Type B pancreatic cell (in vitro differentiated cells): ENCODE measurements around the gene TAF12. TPM values are rescaled to one million over a fixed set of nuclear protein-coding genes. Genes with fewer than 3 reads are reported as not detected.
A peak's percentile ranks its signal among the peaks of the same experiment; 100 is the strongest.
"Not testable (repeated sequence)": the region's sequence is repeated elsewhere in the genome, so short reads cannot be mapped to it uniquely, and the experiment has no call there.

ENCODE experiments used
- DNase-seq: peaks from one replicate; pipeline ENCODE4 v3.0.0; 2021; ENCODE audit warnings: mixed read lengths; ENCODE audit not compliant: unreplicated experiment; ENCODE audit errors: extremely low spot score
- H3K27ac Mint-ChIP-seq: 2 replicates; pipeline ENCODE4 v1.8.0; 2021; ENCODE audit warnings: mild to moderate bottlenecking, mixed read lengths
- H3K27me3 Mint-ChIP-seq: 2 replicates; pipeline ENCODE4 v1.8.0; 2021; ENCODE audit warnings: mixed read lengths
- H3K36me3 Mint-ChIP-seq: 2 replicates; pipeline ENCODE4 v1.8.0; 2021; ENCODE audit warnings: mixed read lengths
- H3K4me1 Mint-ChIP-seq: one replicate; pipeline ENCODE4 v1.8.0; 2021; ENCODE audit warnings: mixed read lengths; ENCODE audit not compliant: unreplicated experiment
- H3K4me3 Mint-ChIP-seq: 2 replicates; pipeline ENCODE4 v1.8.0; 2021; ENCODE audit warnings: mild to moderate bottlenecking, mixed read lengths
- H3K9me3 Mint-ChIP-seq: 2 replicates; pipeline ENCODE4 v1.8.0; 2021; ENCODE audit warnings: mixed read lengths
- total RNA-seq: library from RNA; stranded (reverse); gene quantifications from 2 replicates; pipeline ENCODE4 v1.2.1, GENCODE V29; 2021; ENCODE audit warnings: low replicate concordance
- TF ChIP-seq, protein P1 (sequence below): fragments of 200-600 bp; sonication (generic); conservative IDR thresholded peaks from 2 replicates; pipeline ENCODE4 v1.5.0; 2021; ENCODE audit warnings: antibody characterized with exemption, mild to moderate bottlenecking

TAF12 gene
- total RNA-seq, 1 donor from 2014 or later, result 20.8 TPM

DNA sequence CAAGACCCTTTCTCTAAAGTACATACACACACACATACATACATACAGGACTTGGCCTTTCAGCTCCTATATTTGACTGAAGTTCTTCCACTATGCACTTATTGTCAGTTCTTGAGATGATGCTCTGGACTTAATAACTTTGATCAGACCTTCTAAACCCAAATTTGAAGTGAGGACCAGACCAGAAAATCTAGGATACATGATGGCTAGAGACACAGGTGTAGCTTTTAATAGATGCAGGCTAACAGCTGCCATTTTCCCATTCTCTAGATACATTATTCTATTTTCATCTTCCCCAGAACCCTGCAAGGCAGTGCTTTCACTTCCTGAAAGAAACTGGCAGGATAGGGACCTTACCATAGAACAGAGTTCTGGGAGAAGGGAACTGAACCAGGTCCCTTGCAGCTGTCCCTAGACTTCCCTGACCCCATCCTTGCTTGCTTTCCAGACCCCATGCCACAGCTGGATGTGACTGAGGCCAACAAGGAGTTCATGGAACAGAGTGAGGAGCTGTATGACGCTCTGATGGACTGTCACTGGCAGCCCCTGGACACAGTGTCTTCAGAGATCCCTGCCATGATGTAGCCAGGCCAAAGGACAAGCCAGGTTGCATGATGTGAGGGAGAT is 65.7 kb downstream of the TAF12 start:
- no peak for DNase-seq
- Mint-ChIP-seq H3K4me3 (peak overlapping the region; percentile 72), H3K9me3 (no peaks in the 10 kb centered on the region), H3K27me3 (no peaks in the 10 kb centered on the region), H3K27ac (peak overlapping the region; percentile 38), H3K36me3 (peaks cover 30% of the 10 kb centered on the region), H3K4me1 (peaks cover 19% of the 10 kb centered on the region)
- TF ChIP-seq, protein P1, sequence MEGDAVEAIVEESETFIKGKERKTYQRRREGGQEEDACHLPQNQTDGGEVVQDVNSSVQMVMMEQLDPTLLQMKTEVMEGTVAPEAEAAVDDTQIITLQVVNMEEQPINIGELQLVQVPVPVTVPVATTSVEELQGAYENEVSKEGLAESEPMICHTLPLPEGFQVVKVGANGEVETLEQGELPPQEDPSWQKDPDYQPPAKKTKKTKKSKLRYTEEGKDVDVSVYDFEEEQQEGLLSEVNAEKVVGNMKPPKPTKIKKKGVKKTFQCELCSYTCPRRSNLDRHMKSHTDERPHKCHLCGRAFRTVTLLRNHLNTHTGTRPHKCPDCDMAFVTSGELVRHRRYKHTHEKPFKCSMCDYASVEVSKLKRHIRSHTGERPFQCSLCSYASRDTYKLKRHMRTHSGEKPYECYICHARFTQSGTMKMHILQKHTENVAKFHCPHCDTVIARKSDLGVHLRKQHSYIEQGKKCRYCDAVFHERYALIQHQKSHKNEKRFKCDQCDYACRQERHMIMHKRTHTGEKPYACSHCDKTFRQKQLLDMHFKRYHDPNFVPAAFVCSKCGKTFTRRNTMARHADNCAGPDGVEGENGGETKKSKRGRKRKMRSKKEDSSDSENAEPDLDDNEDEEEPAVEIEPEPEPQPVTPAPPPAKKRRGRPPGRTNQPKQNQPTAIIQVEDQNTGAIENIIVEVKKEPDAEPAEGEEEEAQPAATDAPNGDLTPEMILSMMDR, result no peak

DNA sequence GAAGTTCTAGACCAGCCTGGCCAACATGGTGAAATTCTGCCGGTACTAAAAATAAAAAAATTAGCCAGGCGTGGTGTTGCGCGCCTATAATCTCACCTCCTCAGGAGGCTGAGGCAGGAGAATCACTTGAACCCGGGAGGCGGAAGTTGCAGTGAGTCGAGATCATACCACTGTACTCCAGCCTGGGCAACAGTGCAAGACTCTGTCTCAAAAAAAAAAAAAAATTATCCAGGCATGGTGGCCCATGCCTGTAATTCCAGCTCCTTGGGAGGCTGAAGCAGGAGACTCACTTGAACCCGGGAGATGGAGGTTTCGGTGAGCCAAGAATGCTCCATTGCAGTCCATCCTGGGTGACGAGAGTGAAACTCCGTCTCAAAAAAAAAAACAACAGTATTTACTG is 69.3 kb downstream of the TAF12 start:
- H3K4me3 Mint-ChIP-seq, result no peak overlapping the region
- H3K27ac Mint-ChIP-seq, result no peak overlapping the region
- H3K27me3 Mint-ChIP-seq, result no peaks in the 10 kb centered on the region
- no peaks in the 10 kb centered on the region for H3K9me3 Mint-ChIP-seq
- no peak for DNase-seq
- H3K4me1 Mint-ChIP-seq, result peaks cover 2% of the 10 kb centered on the region
- TF ChIP-seq, protein P1, result no peak
- peaks cover 25% of the 10 kb centered on the region for H3K36me3 Mint-ChIP-seq

DNA sequence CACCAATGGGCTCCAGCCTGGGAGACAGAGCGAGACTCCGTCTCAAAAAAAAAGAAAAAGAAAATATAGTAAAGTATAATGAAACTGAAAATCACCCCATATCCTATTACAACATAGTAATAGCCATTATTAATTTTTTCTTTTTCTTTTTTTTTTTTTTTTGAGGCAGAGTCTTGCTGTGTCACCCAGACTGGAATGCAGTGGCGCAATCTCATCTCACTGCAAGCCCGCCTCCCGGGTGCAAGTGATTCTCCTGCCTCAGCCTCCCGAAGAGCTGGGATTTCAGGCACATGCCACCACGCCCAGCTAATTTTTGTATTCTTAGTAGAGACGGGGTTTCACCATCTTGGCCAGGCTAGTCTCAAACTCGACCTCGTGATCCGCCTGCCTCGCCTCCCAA is 70.0 kb downstream of the TAF12 start:
- H3K9me3 Mint-ChIP-seq, H3K4me3 Mint-ChIP-seq, H3K27me3 Mint-ChIP-seq, H3K27ac Mint-ChIP-seq, DNase-seq, H3K4me1 Mint-ChIP-seq: not testable (repeated sequence)
- H3K36me3 Mint-ChIP-seq, result peaks cover 23% of the 10 kb centered on the region

DNA sequence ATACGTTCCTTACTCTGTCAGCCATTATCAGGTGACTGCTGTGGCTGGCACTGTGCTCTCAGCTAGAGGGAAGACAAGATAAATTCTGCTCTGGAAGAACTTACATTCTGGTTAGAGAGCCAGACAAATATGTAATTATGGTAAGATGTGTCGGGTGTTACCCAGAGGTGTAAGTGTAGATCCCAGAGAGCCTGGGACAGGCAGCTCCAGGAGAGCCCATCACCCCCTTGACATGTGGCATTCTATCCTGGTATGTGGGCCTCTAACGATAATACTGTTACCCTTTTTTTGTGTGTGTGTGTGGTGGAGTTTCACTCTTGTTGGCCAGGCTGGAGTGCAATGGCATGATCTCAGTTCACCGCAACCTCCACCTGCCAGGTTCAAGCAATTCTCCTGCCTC is 71.0 kb downstream of the TAF12 start:
- TF ChIP-seq, protein P1, result no peak
- H3K27ac Mint-ChIP-seq, result no peak overlapping the region
- no peak overlapping the region for H3K4me3 Mint-ChIP-seq
- no peaks in the 10 kb centered on the region for H3K27me3 Mint-ChIP-seq
- H3K4me1 Mint-ChIP-seq, result no peaks in the 10 kb centered on the region
- H3K9me3 Mint-ChIP-seq, result no peaks in the 10 kb centered on the region
- H3K36me3 Mint-ChIP-seq, result peaks cover 23% of the 10 kb centered on the region
- DNase-seq, result no peak

DNA sequence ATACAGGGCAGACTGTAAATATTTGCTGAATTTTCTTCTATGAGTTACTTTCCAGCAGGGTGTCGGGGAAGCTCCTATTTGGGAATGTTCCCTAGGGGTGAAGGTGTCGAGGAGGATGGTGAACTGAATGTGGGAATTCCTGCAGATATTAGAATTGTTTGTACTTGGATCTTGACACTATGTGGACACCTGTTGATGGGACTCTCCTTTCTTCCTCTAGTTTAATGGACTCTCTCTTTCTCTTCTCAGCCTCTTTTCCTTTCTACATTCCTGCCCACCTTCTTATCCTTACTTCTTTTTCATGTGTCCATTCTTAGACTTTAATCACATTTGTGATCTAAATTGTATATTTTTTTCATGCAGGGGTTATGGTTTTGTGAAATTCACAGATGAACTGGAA is 75.9 kb downstream of the TAF12 start:
- Mint-ChIP-seq H3K27ac (no peak overlapping the region), H3K36me3 (peaks cover 22% of the 10 kb centered on the region), H3K9me3 (no peaks in the 10 kb centered on the region), H3K27me3 (no peaks in the 10 kb centered on the region), H3K4me3 (no peak overlapping the region), H3K4me1 (no peaks in the 10 kb centered on the region)
- no peak for DNase-seq
- TF ChIP-seq, protein P1, result no peak

DNA sequence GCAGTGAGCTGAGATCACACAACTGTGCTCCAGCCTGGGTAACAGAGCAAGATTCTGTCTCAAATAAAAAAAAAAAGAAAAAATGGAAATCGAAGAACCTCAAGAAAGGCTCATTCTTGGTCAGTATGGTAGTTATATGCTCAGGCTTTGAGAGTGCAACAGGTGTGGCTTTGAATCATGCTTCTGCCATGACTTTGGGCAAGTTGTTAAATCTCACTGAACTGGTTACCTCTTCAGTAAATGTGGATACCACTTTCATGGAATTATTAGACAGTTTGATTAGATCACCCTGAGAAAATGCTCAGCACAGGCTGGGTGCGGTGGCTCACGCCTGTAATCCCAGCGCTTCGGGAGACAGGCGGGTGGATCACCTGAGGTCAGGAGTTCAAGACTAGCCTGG is 77.1 kb downstream of the TAF12 start:
- H3K9me3 Mint-ChIP-seq, result no peaks in the 10 kb centered on the region
- H3K27ac Mint-ChIP-seq, result peak overlapping the region; percentile 39
- DNase-seq, result no peak
- no peaks in the 10 kb centered on the region for H3K4me1 Mint-ChIP-seq
- TF ChIP-seq, protein P1, result no peak
- H3K4me3 Mint-ChIP-seq, result no peak overlapping the region
- H3K27me3 Mint-ChIP-seq, result no peaks in the 10 kb centered on the region
- H3K36me3 Mint-ChIP-seq, result peaks cover 22% of the 10 kb centered on the region
